Neural progenitor cell (in vitro differentiated cells): ENCODE results near the gene IGSF6. TPM values are rescaled to one million over a fixed set of nuclear protein-coding genes. Genes with fewer than 3 reads are reported as not detected.

Experiments used
- DNase-seq: peaks from one replicate; pipeline ENCODE4 v3.0.0-alpha.2; 2016; ENCODE audit warnings: low spot score
- H2AFZ ChIP-seq: fragments of 200-600 bp; sonication (generic); replicated peaks from 2 replicates; pipeline ENCODE4 v1.6.1; 2016; ENCODE audit warnings: antibody characterized with exemption
- H3F3A ChIP-seq: fragments of 200-600 bp; sonication (generic); 2 replicates; pipeline ENCODE4 v1.6.1; 2016; ENCODE audit warnings: antibody characterized with exemption, low read depth
- H3K27ac ChIP-seq: fragments of 200-600 bp; sonication (generic); 2 replicates; pipeline ENCODE4 v1.5.1; 2016; ENCODE audit warnings: mild to moderate bottlenecking
- H3K27me3 ChIP-seq: fragments of 200-600 bp; sonication (generic); 2 replicates; pipeline ENCODE4 v1.6.1; 2016; ENCODE audit warnings: mild to moderate bottlenecking, moderate library complexity
- H3K36me3 ChIP-seq: fragments of 200-600 bp; sonication (generic); 2 replicates; pipeline ENCODE4 v1.5.1; 2016
- H3K4me1 ChIP-seq: fragments of 200-600 bp; sonication (generic); 2 replicates; pipeline ENCODE4 v1.6.1; 2016; ENCODE audit warnings: mixed run types
- H3K4me2 ChIP-seq: fragments of 200-600 bp; sonication (generic); 2 replicates; pipeline ENCODE4 v1.6.1; 2016
- H3K4me3 ChIP-seq: fragments of 200-600 bp; sonication (generic); 2 replicates; pipeline ENCODE4 v1.5.1; 2016
- H3K79me2 ChIP-seq: fragments of 200-600 bp; sonication (generic); 2 replicates; pipeline ENCODE4 v1.6.1; 2016; ENCODE audit warnings: low read depth
- H3K9ac ChIP-seq: fragments of 200-600 bp; sonication (generic); 2 replicates; pipeline ENCODE4 v1.6.1; 2016
- H3K9me3 ChIP-seq: fragments of 200-600 bp; sonication (generic); 2 replicates; pipeline ENCODE4 v1.5.1; 2016; ENCODE audit warnings: low read depth
- H4K20me1 ChIP-seq: fragments of 200-600 bp; sonication (generic); 2 replicates; pipeline ENCODE4 v1.6.1; 2016; ENCODE audit warnings: low read depth
- H3K27ac Mint-ChIP-seq: 3 replicates; pipeline ENCODE4 v1.8.0; 2021; ENCODE audit warnings: mixed read lengths
- H3K27me3 Mint-ChIP-seq: 2 replicates; pipeline ENCODE4 v1.8.0; 2022; ENCODE audit warnings: low read depth, mild to moderate bottlenecking, inconsistent platforms, moderate library complexity, mixed read lengths; ENCODE audit not compliant: insufficient read depth
- H3K36me3 Mint-ChIP-seq: 3 replicates; pipeline ENCODE4 v1.8.0; 2021; ENCODE audit warnings: mixed read lengths
- H3K4me1 Mint-ChIP-seq: 3 replicates; pipeline ENCODE4 v1.8.0; 2021; ENCODE audit warnings: mixed read lengths
- H3K4me3 Mint-ChIP-seq: 3 replicates; pipeline ENCODE4 v1.8.0; 2021; ENCODE audit warnings: mild to moderate bottlenecking, moderate library complexity, mixed read lengths
- H3K9me3 Mint-ChIP-seq: 3 replicates; pipeline ENCODE4 v1.8.0; 2020; ENCODE audit warnings: mixed read lengths
- EZH2 ChIP-seq: fragments of 200-600 bp; sonication (generic); IDR thresholded peaks from 2 replicates; pipeline ENCODE4 v1.6.1; 2017; ENCODE audit warnings: antibody characterized with exemption, mild to moderate bottlenecking, moderate library complexity
- EZH2phosphoT487 ChIP-seq: fragments of 200-600 bp; sonication (generic); IDR thresholded peaks from 2 replicates; pipeline ENCODE4 v1.6.1; 2017; ENCODE audit warnings: antibody characterized with exemption
- small RNA-seq: library from RNA; depleted of rRNA; stranded (forward); fragments of <200 nt; gene quantifications from one replicate; pipeline ENCODE3, GENCODE V24; 2015
- total RNA-seq: library from RNA; depleted of rRNA; stranded (reverse); fragments of >200 nt; gene quantifications from 2 replicates; pipeline ENCODE4 v1.2.3, GENCODE V29; 2015; ENCODE audit warnings: low replicate concordance
- TF ChIP-seq, protein P1 (sequence below): fragments of 200-600 bp; sonication (generic); IDR thresholded peaks from 2 replicates; pipeline ENCODE4 v1.5.1; 2017; ENCODE audit warnings: antibody characterized with exemption, mild to moderate bottlenecking

IGSF6 gene
- total RNA-seq, 1 donor from 2014 or later, result not detected

DNA sequence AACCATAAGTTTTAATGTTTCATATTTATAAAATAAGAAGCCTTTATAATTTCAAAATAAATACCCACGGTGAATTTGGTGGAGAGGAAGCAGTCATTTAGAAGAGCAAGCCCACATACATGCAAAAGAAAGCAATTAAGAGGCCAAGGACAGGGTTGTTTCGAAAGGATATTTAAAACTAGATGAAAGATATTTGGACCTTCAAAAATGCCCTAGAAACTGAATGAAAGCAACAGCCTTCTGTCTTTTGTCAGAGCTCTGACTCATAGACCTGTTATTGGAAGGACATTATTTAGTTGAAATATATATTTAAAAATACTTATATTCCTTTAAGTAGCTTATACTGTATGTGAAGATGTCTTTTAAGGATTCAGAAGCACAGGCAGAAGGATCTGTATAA, 61.6 kb downstream of the IGSF6 start:
- no peaks in the 10 kb centered on the region for H3K36me3 Mint-ChIP-seq
- no peak overlapping the region for H3K4me2 ChIP-seq
- peaks cover 5% of the 10 kb centered on the region for H3K4me1 Mint-ChIP-seq
- peaks cover 5% of the 10 kb centered on the region for H3K27me3 Mint-ChIP-seq
- no peaks in the 10 kb centered on the region for H3F3A ChIP-seq
- H3K27ac ChIP-seq, result no peak overlapping the region
- H3K79me2 ChIP-seq, result no peaks in the 10 kb centered on the region
- H3K9me3 ChIP-seq, result no peaks in the 10 kb centered on the region
- no peak overlapping the region for H2AFZ ChIP-seq
- no peaks in the 10 kb centered on the region for H3K9me3 Mint-ChIP-seq
- H3K9ac ChIP-seq, result no peak overlapping the region
- H3K36me3 ChIP-seq, result no peaks in the 10 kb centered on the region
- no peak overlapping the region for H3K4me3 Mint-ChIP-seq
- H4K20me1 ChIP-seq, result no peaks in the 10 kb centered on the region
- no peak overlapping the region for H3K4me3 ChIP-seq
- no peak for DNase-seq
- H3K4me1 ChIP-seq, result no peaks in the 10 kb centered on the region
- H3K27ac Mint-ChIP-seq, result no peak overlapping the region
- TF ChIP-seq EZH2phosphoT487 (no peak), EZH2 (no peak)
- TF ChIP-seq, protein P1, sequence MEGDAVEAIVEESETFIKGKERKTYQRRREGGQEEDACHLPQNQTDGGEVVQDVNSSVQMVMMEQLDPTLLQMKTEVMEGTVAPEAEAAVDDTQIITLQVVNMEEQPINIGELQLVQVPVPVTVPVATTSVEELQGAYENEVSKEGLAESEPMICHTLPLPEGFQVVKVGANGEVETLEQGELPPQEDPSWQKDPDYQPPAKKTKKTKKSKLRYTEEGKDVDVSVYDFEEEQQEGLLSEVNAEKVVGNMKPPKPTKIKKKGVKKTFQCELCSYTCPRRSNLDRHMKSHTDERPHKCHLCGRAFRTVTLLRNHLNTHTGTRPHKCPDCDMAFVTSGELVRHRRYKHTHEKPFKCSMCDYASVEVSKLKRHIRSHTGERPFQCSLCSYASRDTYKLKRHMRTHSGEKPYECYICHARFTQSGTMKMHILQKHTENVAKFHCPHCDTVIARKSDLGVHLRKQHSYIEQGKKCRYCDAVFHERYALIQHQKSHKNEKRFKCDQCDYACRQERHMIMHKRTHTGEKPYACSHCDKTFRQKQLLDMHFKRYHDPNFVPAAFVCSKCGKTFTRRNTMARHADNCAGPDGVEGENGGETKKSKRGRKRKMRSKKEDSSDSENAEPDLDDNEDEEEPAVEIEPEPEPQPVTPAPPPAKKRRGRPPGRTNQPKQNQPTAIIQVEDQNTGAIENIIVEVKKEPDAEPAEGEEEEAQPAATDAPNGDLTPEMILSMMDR, result no peak
- no peaks in the 10 kb centered on the region for H3K27me3 ChIP-seq

DNA sequence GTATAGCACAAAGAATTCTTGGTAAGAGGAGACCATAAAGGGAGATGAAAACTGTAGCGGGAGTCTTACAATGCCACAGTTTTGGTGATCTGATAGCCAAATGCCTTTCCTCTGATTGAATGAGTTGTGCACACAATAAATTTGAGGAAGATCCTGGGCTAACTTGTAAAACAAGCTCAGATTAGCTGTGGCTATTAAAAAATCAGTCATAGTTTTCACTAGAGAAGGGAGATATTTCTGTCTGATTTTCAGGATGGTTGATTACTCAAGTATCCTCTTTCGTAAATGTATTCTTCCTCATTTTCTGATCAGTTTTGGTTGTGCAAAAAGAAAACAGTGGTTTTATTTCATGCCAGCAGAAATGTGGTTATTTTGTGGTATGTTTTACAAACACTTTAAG, 62.1 kb downstream of the IGSF6 start:
- no peaks in the 10 kb centered on the region for H3K36me3 Mint-ChIP-seq
- Histone ChIP-seq H3K9me3 (no peaks in the 10 kb centered on the region), H3K27me3 (no peaks in the 10 kb centered on the region), H3K27ac (no peak overlapping the region), H3K79me2 (no peaks in the 10 kb centered on the region), H4K20me1 (no peaks in the 10 kb centered on the region), H2AFZ (no peak overlapping the region), H3K36me3 (no peaks in the 10 kb centered on the region), H3K4me1 (no peaks in the 10 kb centered on the region), H3K9ac (no peak overlapping the region), H3F3A (no peaks in the 10 kb centered on the region), H3K4me3 (no peak overlapping the region), H3K4me2 (no peak overlapping the region)
- no peak overlapping the region for H3K4me3 Mint-ChIP-seq
- no peak overlapping the region for H3K27ac Mint-ChIP-seq
- H3K4me1 Mint-ChIP-seq, result peaks cover 5% of the 10 kb centered on the region
- peaks cover 5% of the 10 kb centered on the region for H3K27me3 Mint-ChIP-seq
- DNase-seq, result no peak
- H3K9me3 Mint-ChIP-seq, result no peaks in the 10 kb centered on the region
- TF ChIP-seq, protein P1, result no peak
- TF ChIP-seq EZH2phosphoT487 (no peak), EZH2 (no peak)

DNA sequence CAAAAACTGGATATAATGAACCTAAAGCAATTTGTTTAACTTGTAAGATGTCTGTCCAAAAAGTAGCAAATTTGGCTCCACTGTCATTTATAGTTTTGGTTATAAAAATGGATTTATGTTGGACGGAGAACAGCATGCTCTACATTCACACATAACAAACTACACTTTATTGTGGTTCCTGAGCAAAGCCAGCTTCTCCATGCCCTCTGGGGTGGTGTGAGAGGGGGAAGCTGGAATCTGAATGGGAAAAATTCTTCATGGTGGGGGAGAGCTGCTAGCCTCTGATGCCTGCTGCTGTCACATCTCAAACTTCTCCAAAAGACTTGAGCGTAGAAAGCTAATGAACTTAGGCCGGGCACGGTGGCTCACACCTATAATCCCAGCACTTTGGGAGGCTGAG, 62.9 kb downstream of the IGSF6 start:
- H3K4me1 Mint-ChIP-seq, result peaks cover 5% of the 10 kb centered on the region
- no peaks in the 10 kb centered on the region for H3K4me1 ChIP-seq
- H3K9ac ChIP-seq, result no peak overlapping the region
- H3K27ac ChIP-seq, result no peak overlapping the region
- no peak for TF ChIP-seq EZH2
- H3K27me3 Mint-ChIP-seq, result peaks cover 6% of the 10 kb centered on the region
- DNase-seq, result no peak
- H3K27ac Mint-ChIP-seq, result no peak overlapping the region
- H3F3A ChIP-seq, result peaks cover 2% of the 10 kb centered on the region
- H3K27me3 ChIP-seq, result no peaks in the 10 kb centered on the region
- no peaks in the 10 kb centered on the region for H3K9me3 Mint-ChIP-seq
- H3K4me2 ChIP-seq, result no peak overlapping the region
- no peaks in the 10 kb centered on the region for H3K36me3 ChIP-seq
- no peaks in the 10 kb centered on the region for H3K36me3 Mint-ChIP-seq
- no peaks in the 10 kb centered on the region for H3K79me2 ChIP-seq
- H3K9me3 ChIP-seq, result no peaks in the 10 kb centered on the region
- no peak overlapping the region for H2AFZ ChIP-seq
- no peaks in the 10 kb centered on the region for H4K20me1 ChIP-seq
- no peak overlapping the region for H3K4me3 ChIP-seq
- no peak overlapping the region for H3K4me3 Mint-ChIP-seq

Small RNA genes lying within 50 kb of the gene (small RNA-seq; reads per million reads assigned to genes)
- gene RNU6-1005P, result not detected
- not detected for gene RNU6-196P

Other genes with a start within 250 kb of the IGSF6 start
- gene METTL9, start 53.0 kb downstream of the IGSF6 start, total RNA-seq, result 234 and 329 TPM in 2 replicates
- gene OTOA, start 11.4 kb upstream of the IGSF6 start, total RNA-seq, result 0.40 TPM in 1 of 2 replicates, not detected in the other
- 9.8 and 11.0 TPM in 2 replicates for gene NPIPB4, start 205.1 kb upstream of the IGSF6 start, total RNA-seq